ENCODE data around the gene ROR2. TPM values are rescaled to one million over a fixed set of nuclear protein-coding genes. Genes with fewer than 3 reads are reported as not detected.

Gene ROR2
- total and polyA plus RNA-seq, 5 donors: 20.1 to 38.9 (median 35.3) TPM

- no peak overlapping the region for H3K27ac ChIP-seq (ENCODE audit: low read length)
- H3K4me3 ChIP-seq (ENCODE audit: low read length): no peak overlapping the region
- intact Hi-C loops (cut with DNase I): no loop called here
- 85% methylated on average over 6 of the region's 6 CpGs for WGBS
- DNase-seq (no peak), ATAC-seq (no peak)
- no peaks in the 10 kb centered on the region for H3K27me3 ChIP-seq (ENCODE audit: control insufficient read depth, insufficient read depth)
- no peaks in the 10 kb centered on the region for H3K9me3 ChIP-seq (ENCODE audit: control insufficient read depth, low read length)
- no peaks in the 10 kb centered on the region for H3K4me1 ChIP-seq (ENCODE audit: control insufficient read depth, insufficient read depth, low read length)
Observed at GRCh38 chr9:91867740-91868139, 82.3 kb downstream of the ROR2 start.

- intact Hi-C loops (cut with DNase I): no loop called here
- H3K27me3 ChIP-seq (ENCODE audit: control insufficient read depth, insufficient read depth): no peaks in the 10 kb centered on the region
- no peak overlapping the region for H3K27ac ChIP-seq (ENCODE audit: low read length)
- no peak overlapping the region for H3K4me3 ChIP-seq (ENCODE audit: low read length)
- H3K9me3 ChIP-seq (ENCODE audit: control insufficient read depth, low read length): no peaks in the 10 kb centered on the region
- H3K4me1 ChIP-seq (ENCODE audit: control insufficient read depth, insufficient read depth, low read length): no peaks in the 10 kb centered on the region
- 22% methylated on average over 5 of the region's 5 CpGs for WGBS
- ATAC-seq (peak; percentile 60 to 77), DNase-seq (no peak)
Observed at GRCh38 chr9:91865041-91865440, 85.0 kb downstream of the ROR2 start.

- Histone ChIP-seq H3K4me1 (ENCODE audit: control insufficient read depth, insufficient read depth, low read length) (no peaks in the 10 kb centered on the region), H3K27me3 (ENCODE audit: control insufficient read depth, insufficient read depth) (no peaks in the 10 kb centered on the region), H3K27ac (ENCODE audit: low read length) (no peak overlapping the region), H3K9me3 (ENCODE audit: control insufficient read depth, low read length) (no peaks in the 10 kb centered on the region), H3K4me3 (ENCODE audit: low read length) (no peak overlapping the region)
- DNase-seq (no peak), ATAC-seq (peak; percentile 29 to 34)
- intact Hi-C loops (cut with DNase I): no loop called here
- 27% methylated on average over 4 of the region's 4 CpGs for WGBS
Observed at GRCh38 chr9:91864380-91864779, 85.6 kb downstream of the ROR2 start.

GRCh38 chr9:91863469-91863868, 86.6 kb downstream of the ROR2 start:
- H3K27me3 ChIP-seq (ENCODE audit: control insufficient read depth, insufficient read depth): no peaks in the 10 kb centered on the region
- no peaks in the 10 kb centered on the region for H3K4me1 ChIP-seq (ENCODE audit: control insufficient read depth, insufficient read depth, low read length)
- DNase-seq: no peak
- H3K27ac ChIP-seq (ENCODE audit: low read length): no peak overlapping the region
- 75% methylated on average over 4 of the region's 4 CpGs for WGBS
- intact Hi-C loops (cut with DNase I): no loop called here
- ATAC-seq: no peak
- no peak overlapping the region for H3K4me3 ChIP-seq (ENCODE audit: low read length)
- no peaks in the 10 kb centered on the region for H3K9me3 ChIP-seq (ENCODE audit: control insufficient read depth, low read length)

GRCh38 chr9:91858213-91859030, 91.6 kb downstream of the ROR2 start:
- Histone ChIP-seq H3K9me3 (ENCODE audit: control insufficient read depth, low read length) (no peaks in the 10 kb centered on the region), H3K4me1 (ENCODE audit: control insufficient read depth, insufficient read depth, low read length) (peaks cover 9% of the 10 kb centered on the region), H3K4me3 (ENCODE audit: low read length) (no peak overlapping the region), H3K27ac (ENCODE audit: low read length) (no peak overlapping the region), H3K27me3 (ENCODE audit: control insufficient read depth, insufficient read depth) (no peaks in the 10 kb centered on the region)
- DNase-seq (no peak), ATAC-seq (no peak)
- WGBS: 83% methylated on average over 17 of the region's 17 CpGs
- intact Hi-C loops (cut with DNase I): no loop called here

GRCh38 chr9:91857291-91858212, 92.5 kb downstream of the ROR2 start:
- Histone ChIP-seq H3K27ac (ENCODE audit: low read length) (no peak overlapping the region), H3K4me3 (ENCODE audit: low read length) (no peak overlapping the region), H3K27me3 (ENCODE audit: control insufficient read depth, insufficient read depth) (no peaks in the 10 kb centered on the region), H3K4me1 (ENCODE audit: control insufficient read depth, insufficient read depth, low read length) (peaks cover 9% of the 10 kb centered on the region), H3K9me3 (ENCODE audit: control insufficient read depth, low read length) (no peaks in the 10 kb centered on the region)
- ATAC-seq (no peak), DNase-seq (no peak)
- intact Hi-C loops (cut with DNase I): no loop called here
- 52% methylated on average over 27 of the region's 27 CpGs for WGBS

GRCh38 chr9:91856419-91856818, 93.6 kb downstream of the ROR2 start:
- Histone ChIP-seq H3K9me3 (ENCODE audit: control insufficient read depth, low read length) (no peaks in the 10 kb centered on the region), H3K4me1 (ENCODE audit: control insufficient read depth, insufficient read depth, low read length) (peaks cover 9% of the 10 kb centered on the region), H3K27ac (ENCODE audit: low read length) (no peak overlapping the region), H3K27me3 (ENCODE audit: control insufficient read depth, insufficient read depth) (no peaks in the 10 kb centered on the region), H3K4me3 (ENCODE audit: low read length) (no peak overlapping the region)
- DNase-seq (no peak), ATAC-seq (no peak)
- intact Hi-C loops (cut with DNase I): no loop called here
- 56% methylated on average over 5 of the region's 5 CpGs for WGBS

GRCh38 chr9:91855196-91855595, 94.8 kb downstream of the ROR2 start:
- ATAC-seq (no peak), DNase-seq (no peak)
- no peak overlapping the region for H3K4me3 ChIP-seq (ENCODE audit: low read length)
- no peaks in the 10 kb centered on the region for H3K27me3 ChIP-seq (ENCODE audit: control insufficient read depth, insufficient read depth)
- intact Hi-C loops (cut with DNase I): no loop called here
- peaks cover 9% of the 10 kb centered on the region for H3K4me1 ChIP-seq (ENCODE audit: control insufficient read depth, insufficient read depth, low read length)
- no peak overlapping the region for H3K27ac ChIP-seq (ENCODE audit: low read length)
- H3K9me3 ChIP-seq (ENCODE audit: control insufficient read depth, low read length): no peaks in the 10 kb centered on the region
- 73% methylated on average over 10 of the region's 10 CpGs for WGBS

GRCh38 chr9:91852801-91853347, 97.2 kb downstream of the ROR2 start:
- ATAC-seq: peak; percentile 82 to 87
- Histone ChIP-seq H3K27ac (ENCODE audit: low read length) (peak overlapping the region; percentile 49), H3K4me3 (ENCODE audit: low read length) (no peak overlapping the region), H3K27me3 (ENCODE audit: control insufficient read depth, insufficient read depth) (no peaks in the 10 kb centered on the region), H3K4me1 (ENCODE audit: control insufficient read depth, insufficient read depth, low read length) (peaks cover 9% of the 10 kb centered on the region), H3K9me3 (ENCODE audit: control insufficient read depth, low read length) (no peaks in the 10 kb centered on the region)
- intact Hi-C loops (cut with DNase I): no loop called here
- WGBS: 78% methylated on average over 18 of the region's 18 CpGs
- peak; percentile 35 to 78 (median 77) for DNase-seq

GRCh38 chr9:91849694-91850093, 100.3 kb downstream of the ROR2 start:
- DNase-seq (no peak), ATAC-seq (no peak)
- intact Hi-C loops (cut with DNase I): no loop called here
- H3K9me3 ChIP-seq (ENCODE audit: control insufficient read depth, low read length): no peaks in the 10 kb centered on the region
- no peak overlapping the region for H3K27ac ChIP-seq (ENCODE audit: low read length)
- no peaks in the 10 kb centered on the region for H3K27me3 ChIP-seq (ENCODE audit: control insufficient read depth, insufficient read depth)
- 93% methylated on average over 3 of the region's 3 CpGs for WGBS
- no peak overlapping the region for H3K4me3 ChIP-seq (ENCODE audit: low read length)
- peaks cover 3% of the 10 kb centered on the region for H3K4me1 ChIP-seq (ENCODE audit: control insufficient read depth, insufficient read depth, low read length)

- intact Hi-C loops (cut with DNase I): no loop called here
- WGBS: 83% methylated on average over 6 of the region's 6 CpGs
- ATAC-seq: no peak
Observed at GRCh38 chr9:91848146-91848545, 101.9 kb downstream of the ROR2 start.

More at GRCh38 chr9:91848146-91848545, 101.9 kb downstream of the ROR2 start:
- no peaks in the 10 kb centered on the region for H3K27me3 ChIP-seq (ENCODE audit: control insufficient read depth, insufficient read depth)
- no peak overlapping the region for H3K27ac ChIP-seq (ENCODE audit: low read length)
- peaks cover 3% of the 10 kb centered on the region for H3K4me1 ChIP-seq (ENCODE audit: control insufficient read depth, insufficient read depth, low read length)
- H3K4me3 ChIP-seq (ENCODE audit: low read length): no peak overlapping the region
- DNase-seq: no peak
- no peaks in the 10 kb centered on the region for H3K9me3 ChIP-seq (ENCODE audit: control insufficient read depth, low read length)
